HG03196 (cell line): Measurements from ENCODE around the gene PRR5L.
"Not testable (repeated sequence)": the region's sequence is repeated elsewhere in the genome, so short reads cannot be mapped to it uniquely, and the experiment has no call there.

Experiments
- ATAC-seq: cut with Tn5 transposase; IDR thresholded peaks from one replicate; pipeline ENCODE4 v1.9.1; 2021; ENCODE audit not compliant: unreplicated experiment

Gene PRR5L

GRCh38 chr11:36456156-36456555, 160.1 kb downstream of the PRR5L start:
- no peak for ATAC-seq

- no peak for ATAC-seq
Measured at GRCh38 chr11:36458129-36458915, 162.2 kb downstream of the PRR5L start.

- no peak for ATAC-seq
Measured at GRCh38 chr11:36459046-36459445, 163.0 kb downstream of the PRR5L start.

- no peak for ATAC-seq
Measured at GRCh38 chr11:36460220-36460619, 164.1 kb downstream of the PRR5L start.

GRCh38 chr11:36462321-36462720, 166.2 kb downstream of the PRR5L start:
- no peak for ATAC-seq

- ATAC-seq, result no peak
Measured at GRCh38 chr11:36463781-36464180, 167.7 kb downstream of the PRR5L start.

GRCh38 chr11:36464720-36465119, 168.6 kb downstream of the PRR5L start:
- no peak for ATAC-seq

GRCh38 chr11:36465449-36466163, 169.5 kb downstream of the PRR5L start:
- no peak for ATAC-seq

- ATAC-seq, result no peak
Measured at GRCh38 chr11:36467012-36467411, 170.9 kb downstream of the PRR5L start.

GRCh38 chr11:36467916-36468315, 171.8 kb downstream of the PRR5L start:
- ATAC-seq, result no peak

GRCh38 chr11:36469063-36469462, 173.0 kb downstream of the PRR5L start:
- ATAC-seq, result no peak

GRCh38 chr11:36469881-36470802, 174.1 kb downstream of the PRR5L start:
- ATAC-seq, result no peak

GRCh38 chr11:36471577-36471976, 175.5 kb downstream of the PRR5L start:
- ATAC-seq, result no peak

GRCh38 chr11:36475192-36475591, 179.1 kb downstream of the PRR5L start:
- ATAC-seq, result no peak

GRCh38 chr11:36478700-36479329, 182.7 kb downstream of the PRR5L start:
- ATAC-seq, result no peak

- ATAC-seq, result no peak
Measured at GRCh38 chr11:36480833-36481232, 184.7 kb downstream of the PRR5L start.

- ATAC-seq, result not testable (repeated sequence)
Measured at GRCh38 chr11:36483042-36483441, 187.0 kb downstream of the PRR5L start.

GRCh38 chr11:36485298-36486002, 189.4 kb downstream of the PRR5L start:
- ATAC-seq, result no peak

GRCh38 chr11:36487619-36488018, 191.5 kb downstream of the PRR5L start:
- ATAC-seq, result no peak

- no peak for ATAC-seq
Measured at GRCh38 chr11:36488096-36488495, 192.0 kb downstream of the PRR5L start.
